Panc1 (cell line): Measurements from ENCODE around the gene PNN. TPM values are rescaled to one million over a fixed set of nuclear protein-coding genes. Genes with fewer than 3 reads are reported as not detected.

Source experiments
- ATAC-seq: fragments of 200-7000 bp; cut with Tn5 transposase; 2 replicates; pipeline ENCODE4 v1.9.1; 2020; ENCODE audit warnings: mild to moderate bottlenecking, moderate library complexity
- BruUV-seq: library from RNA; stranded (reverse); fragments of 400-500 nt; replicated peaks from 2 replicates; lab custom pipeline; 2021; lab: Mats Ljungman, UMichigan
- CTCF ChIA-PET: fragments of 300-600 bp; sonication (Branson Sonifier 250); formaldehyde crosslinking; loops from one replicate; lab custom pipeline; 2022; ENCODE audit warnings: antibody characterized with exemption; lab: Charles Lee
- POLR2A ChIA-PET: fragments of 300-600 bp; sonication (Branson Sonifier 250); formaldehyde crosslinking; loops from one replicate; lab custom pipeline; 2022; ENCODE audit warnings: antibody characterized with exemption; lab: Charles Lee
- DNase-seq: peaks from one replicate; pipeline ENCODE4 v3.0.0-alpha.2; 2010; ENCODE audit warnings: low read depth, low spot score
- H3K27ac ChIP-seq: 2 replicates; pipeline ENCODE4 v1.5.1; 2011; ENCODE audit warnings: mild to moderate bottlenecking, low read length, inconsistent platforms
- H3K27me3 ChIP-seq: fragments of 200-500 bp; sonication (Bioruptor generic); 2 replicates; pipeline ENCODE4 v1.6.0; 2014; ENCODE audit warnings: low read length, inconsistent platforms; ENCODE audit not compliant: control insufficient read depth, insufficient read depth
- H3K36me3 ChIP-seq: fragments of 200-500 bp; sonication (Bioruptor generic); 2 replicates; pipeline ENCODE4 v1.5.1; 2014; ENCODE audit warnings: inconsistent platforms, mild to moderate bottlenecking, low read length, moderate library complexity; ENCODE audit not compliant: control insufficient read depth, insufficient read depth
- H3K4me1 ChIP-seq: 2 replicates; pipeline ENCODE4 v1.5.1; 2011; ENCODE audit warnings: inconsistent platforms, mild to moderate bottlenecking, low read length, moderate library complexity; ENCODE audit not compliant: control insufficient read depth, insufficient read depth
- H3K4me3 ChIP-seq, 2 experiments: 2 replicates each; pipeline ENCODE4 v1.5.1; 2011 to 2012; ENCODE audit warnings: low read depth in 2 of 2, low read length in 2 of 2, mild to moderate bottlenecking in 2 of 2, inconsistent platforms in 1 of 2, moderate library complexity in 1 of 2
- H3K9me3 ChIP-seq: fragments of 200-500 bp; sonication (Bioruptor generic); 2 replicates; pipeline ENCODE4 v1.5.1; 2014; ENCODE audit warnings: low read depth, mild to moderate bottlenecking, inconsistent platforms, low read length, moderate library complexity; ENCODE audit not compliant: control insufficient read depth, insufficient read depth
- CTCF ChIP-seq: fragments of 450-650 bp; IDR thresholded peaks from 2 replicates; pipeline ENCODE4 v1.5.1; 2017; ENCODE audit warnings: mild to moderate bottlenecking
- POLR2AphosphoS5 ChIP-seq: IDR thresholded peaks from 2 replicates; pipeline ENCODE4 v1.6.1; 2012; ENCODE audit warnings: mild to moderate bottlenecking, low read depth, low read length, moderate library complexity
- REST ChIP-seq, 2 experiments: IDR thresholded peaks; 2 replicates each; pipeline ENCODE4 v1.6.1; 2011 to 2012; ENCODE audit warnings: low read depth in 2 of 2, control low read depth in 1 of 2, low read length in 1 of 2, mild to moderate bottlenecking in 1 of 2, moderate library complexity in 1 of 2; ENCODE audit not compliant: insufficient read depth in 1 of 2
- SIN3A ChIP-seq: IDR thresholded peaks from 2 replicates; pipeline ENCODE4 v1.6.1; 2012; ENCODE audit warnings: low read depth, mild to moderate bottlenecking, low read length, moderate library complexity, borderline replicate concordance; ENCODE audit not compliant: insufficient read depth
- TCF7L2 ChIP-seq: IDR thresholded peaks from 2 replicates; pipeline ENCODE4 v1.6.1; 2011; ENCODE audit warnings: mild to moderate bottlenecking, low read depth, low read length, inconsistent platforms
- in situ Hi-C: cut with HindIII; loops from 2 replicates; pipeline ENCODE4 v1.10.0; 2016; ENCODE audit warnings: low sequenced_read_pairs, low pct_unique_long_range_greater_than_20kb
- intact Hi-C: fragments of 100-400 bp; cut with micrococcal nuclease; formaldehyde crosslinking; loops from one replicate; pipeline ENCODE4 v1.10.0; 2022; ENCODE audit not compliant: unreplicated experiment
- total RNA-seq: library from RNA; stranded (reverse); gene quantifications from one replicate; pipeline ENCODE4 v1.2.1, GENCODE V29; 2021; ENCODE audit not compliant: unreplicated experiment

Gene PNN
- total RNA-seq, 1 experiment from 2014 or later = 55.4 TPM

- Histone ChIP-seq H3K27ac (peak overlapping the region; percentile 57), H3K9me3 (no peaks in the 10 kb centered on the region), H3K27me3 (no peaks in the 10 kb centered on the region), H3K4me1 (peaks cover 19% of the 10 kb centered on the region), H3K4me3 (no peak overlapping the region), H3K36me3 (peaks cover 57% of the 10 kb centered on the region)
- CTCF ChIA-PET = no interaction called here
- DNase-seq (no peak), ATAC-seq (no peak)
- POLR2A ChIA-PET = no interaction called here
- intact Hi-C loops (no loop called here), in situ Hi-C loops (no loop called here)
- BruUV-seq = no TSS peak
- no peak for TF ChIP-seq SIN3A
- TF ChIP-seq CTCF = no peak
- no peak for TF ChIP-seq REST (IDR thresholded peaks at IDR 0.05; ENCODE audit: insufficient read depth in 1 of 2, low read depth in 2 of 2, low read length in 1 of 2)
- no peak for TF ChIP-seq POLR2AphosphoS5
- TF ChIP-seq TCF7L2 = no peak
These were observed 2.1 kb downstream of the PNN start for GRCh38 chr14:39177168-39177545.

- Histone ChIP-seq H3K27ac (no peak overlapping the region), H3K4me3 (no peak overlapping the region), H3K9me3 (no peaks in the 10 kb centered on the region), H3K27me3 (no peaks in the 10 kb centered on the region), H3K36me3 (peaks cover 71% of the 10 kb centered on the region), H3K4me1 (peaks cover 16% of the 10 kb centered on the region)
- POLR2A ChIA-PET = no interaction called here
- ATAC-seq (no peak), DNase-seq (no peak)
- intact Hi-C loops = no loop called here
- no TSS peak for BruUV-seq
- CTCF ChIA-PET = no interaction called here
- TF ChIP-seq REST (IDR thresholded peaks at IDR 0.05; ENCODE audit: insufficient read depth in 1 of 2, low read depth in 2 of 2, low read length in 1 of 2) (no peak), CTCF (no peak), SIN3A (no peak), POLR2AphosphoS5 (no peak), TCF7L2 (no peak)
- in situ Hi-C loops = no loop called here
These were observed 4.0 kb downstream of the PNN start for GRCh38 chr14:39179042-39179441.
